H1 (cell line): Measurements from ENCODE around the gene CCDC9B. TPM values are rescaled to one million over a fixed set of nuclear protein-coding genes. Genes with fewer than 3 reads are reported as not detected.
A peak's percentile ranks its signal among the peaks of the same experiment; 100 is the strongest.

Experiments
- CTCF ChIA-PET: fragments of 300-600 bp; sonication (Branson Sonifier 250); formaldehyde crosslinking; loops from one replicate; lab custom pipeline; 2021; ENCODE audit not compliant: partially characterized antibody; lab: Charles Lee
- POLR2A ChIA-PET: fragments of 300-600 bp; sonication (Branson Sonifier 250); formaldehyde crosslinking; loops from one replicate; lab custom pipeline; 2021; ENCODE audit warnings: inconsistent platforms; ENCODE audit not compliant: partially characterized antibody; lab: Charles Lee
- DNase-seq, 2 experiments: peaks; one replicate each; pipeline versions ENCODE4 v3.0.0 to v3.0.0-alpha.2; 2010 to 2022; ENCODE audit warnings: low spot score in 2 of 2, low read depth in 1 of 2, mixed read lengths in 1 of 2
- FAIRE-seq: peaks from 2 replicates; lab custom pipeline; 2011; peaks lifted over from hg19 to GRCh38; lab: Jason Lieb, UNC
- H2AFZ ChIP-seq: 2 replicates; pipeline ENCODE4 v1.8.1; 2012; ENCODE audit warnings: low read length, inconsistent platforms
- H2AK5ac ChIP-seq: 2 replicates; pipeline ENCODE4 v1.6.1; 2013; ENCODE audit warnings: low read depth, low read length
- H2BK120ac ChIP-seq: replicated peaks from 2 replicates; pipeline ENCODE3; 2013; ENCODE audit warnings: low read depth, low read length, inconsistent platforms
- H2BK12ac ChIP-seq: 2 replicates; pipeline ENCODE4 v1.6.1; 2013; ENCODE audit warnings: low read depth, low read length
- H2BK15ac ChIP-seq: 2 replicates; pipeline ENCODE4 v1.6.1; 2013; ENCODE audit warnings: low read length
- H2BK20ac ChIP-seq: 2 replicates; pipeline ENCODE4 v1.6.1; 2013; ENCODE audit warnings: low read length
- H2BK5ac ChIP-seq: 2 replicates; pipeline ENCODE4 v1.6.1; 2013; ENCODE audit warnings: low read depth, low read length
- H3K14ac ChIP-seq: 2 replicates; pipeline ENCODE4 v1.6.1; 2013; ENCODE audit warnings: inconsistent platforms; ENCODE audit not compliant: insufficient read length
- H3K18ac ChIP-seq: 2 replicates; pipeline ENCODE4 v1.6.1; 2013; ENCODE audit warnings: low read length; ENCODE audit errors: extremely low read depth
- H3K23ac ChIP-seq: 2 replicates; pipeline ENCODE4 v1.6.1; 2013; ENCODE audit warnings: inconsistent platforms; ENCODE audit not compliant: insufficient read length
- H3K23me2 ChIP-seq: 2 replicates; pipeline ENCODE4 v1.6.1; 2013; ENCODE audit warnings: low read depth, low read length
- H3K27ac ChIP-seq: 2 replicates; pipeline ENCODE4 v1.6.1; 2011; ENCODE audit warnings: low read depth, low read length, inconsistent platforms
- H3K27me3 ChIP-seq, 4 experiments: replicated peaks in 1 of 4; 1 replicate in 1 of 4; 2 replicates in 3 of 4; pipeline versions ENCODE4 v1.6.1 to v1.8.1; 2011 to 2013; ENCODE audit warnings: low read length in 3 of 4, mild to moderate bottlenecking in 3 of 4, inconsistent platforms in 2 of 4, mixed read lengths in 2 of 4, moderate library complexity in 1 of 4; ENCODE audit not compliant: control insufficient read depth in 3 of 4, insufficient read depth in 3 of 4; ENCODE audit errors: extremely low read depth in 1 of 4
- H3K36me3 ChIP-seq, 4 experiments: 2 replicates each; pipeline versions ENCODE4 v1.6.1 to v1.8.1; 2011 to 2013; ENCODE audit warnings: mild to moderate bottlenecking in 4 of 4, low read length in 3 of 4, moderate library complexity in 2 of 4, control low read depth in 1 of 4, inconsistent platforms in 1 of 4; ENCODE audit not compliant: insufficient read depth in 4 of 4, control insufficient read depth in 2 of 4
- H3K4ac ChIP-seq: replicated peaks from 2 replicates; pipeline ENCODE3; 2013; ENCODE audit warnings: low read length, low read depth, mixed read lengths, inconsistent platforms; ENCODE audit not compliant: insufficient read length
- H3K4me1 ChIP-seq, 4 experiments: replicated peaks in 1 of 4; 1 replicate in 1 of 4; 2 replicates in 3 of 4; pipeline versions ENCODE4 v1.6.1 to v1.8.1; 2011 to 2013; ENCODE audit warnings: low read length in 3 of 4, inconsistent platforms in 2 of 4, mixed read lengths in 1 of 4; ENCODE audit not compliant: insufficient read depth in 4 of 4, control insufficient read depth in 3 of 4
- H3K4me2 ChIP-seq, 2 experiments: 2 replicates each; pipeline versions ENCODE4 v1.6.1 to v1.8.1; 2011 to 2013; ENCODE audit warnings: low read depth in 2 of 2, low read length in 2 of 2, control low read depth in 1 of 2, inconsistent platforms in 1 of 2, mild to moderate bottlenecking in 1 of 2; ENCODE audit not compliant: insufficient read depth in 1 of 2
- H3K4me3 ChIP-seq, 4 experiments: fragments of 200-600, 300-600 bp in 1 of 4; sonication (generic), shearing (Covaris generic), sonication (Bioruptor Twin) in 1 of 4; 2 replicates each; pipeline versions ENCODE4 v1.5.1 to v1.8.1; 2011 to 2016; ENCODE audit warnings: low read length in 4 of 4, low read depth in 3 of 4, control low read depth in 2 of 4, inconsistent platforms in 2 of 4, mild to moderate bottlenecking in 2 of 4, mixed read lengths in 1 of 4, moderate library complexity in 1 of 4; ENCODE audit not compliant: insufficient read depth in 2 of 4; ENCODE audit errors: extremely low read depth in 1 of 4
- H3K56ac ChIP-seq: replicated peaks from 2 replicates; pipeline ENCODE3; 2013; ENCODE audit warnings: low read depth, mild to moderate bottlenecking, mixed read lengths, low read length, inconsistent platforms; ENCODE audit not compliant: insufficient read length
- H3K79me1 ChIP-seq: 2 replicates; pipeline ENCODE4 v1.6.1; 2013; ENCODE audit warnings: low read depth, low read length, control low read depth
- H3K79me2 ChIP-seq, 2 experiments: 2 replicates each; pipeline versions ENCODE4 v1.6.1 to v1.8.1; 2012 to 2013; ENCODE audit warnings: low read length in 2 of 2, mild to moderate bottlenecking in 2 of 2, inconsistent platforms in 1 of 2; ENCODE audit not compliant: insufficient read depth in 2 of 2, control insufficient read depth in 1 of 2
- H3K9ac ChIP-seq, 4 experiments: replicated peaks in 1 of 4; 1 replicate in 1 of 4; 2 replicates in 3 of 4; pipeline versions ENCODE4 v1.6.1 to v1.8.1; 2011 to 2013; ENCODE audit warnings: low read depth in 3 of 4, low read length in 3 of 4, control low read depth in 2 of 4, mild to moderate bottlenecking in 2 of 4, moderate library complexity in 2 of 4, inconsistent platforms in 1 of 4; ENCODE audit errors: extremely low read depth in 1 of 4
- H3K9me3 ChIP-seq, 2 experiments: 2 replicates each; pipeline versions ENCODE4 v1.6.1 to v1.8.1; 2012 to 2013; ENCODE audit warnings: mild to moderate bottlenecking in 2 of 2, moderate library complexity in 2 of 2, control low read depth in 1 of 2, inconsistent platforms in 1 of 2, low read depth in 1 of 2, low read length in 1 of 2, mixed read lengths in 1 of 2; ENCODE audit not compliant: insufficient read depth in 2 of 2
- H4K20me1 ChIP-seq, 2 experiments: replicated peaks in 1 of 2; 2 replicates each; pipeline versions ENCODE3 to v1.8.1; 2011 to 2013; ENCODE audit warnings: inconsistent platforms in 2 of 2, low read length in 2 of 2, mild to moderate bottlenecking in 1 of 2; ENCODE audit not compliant: insufficient read depth in 2 of 2, control insufficient read depth in 1 of 2
- H4K5ac ChIP-seq: 2 replicates; pipeline ENCODE4 v1.6.1; 2013; ENCODE audit warnings: low read length, low read depth, mixed read lengths, inconsistent platforms; ENCODE audit not compliant: insufficient read length
- H4K8ac ChIP-seq: 2 replicates; pipeline ENCODE4 v1.8.0; 2013; ENCODE audit warnings: mild to moderate bottlenecking, moderate library complexity, low read length, inconsistent platforms; ENCODE audit not compliant: insufficient read depth; ENCODE audit errors: extremely low read depth
- H4K91ac ChIP-seq: replicated peaks from 2 replicates; pipeline ENCODE3; 2013; ENCODE audit warnings: low read length, mixed read lengths, inconsistent platforms; ENCODE audit not compliant: insufficient read length
- CHD1 ChIP-seq: IDR thresholded peaks from 2 replicates; pipeline ENCODE4 v1.6.1; 2012; ENCODE audit warnings: low read depth, low read length, improper control_type of control experiment
- FOSL1 ChIP-seq: IDR thresholded peaks from 2 replicates; pipeline ENCODE4 v1.6.1; 2011; ENCODE audit warnings: mild to moderate bottlenecking, low read depth, low read length, moderate library complexity; ENCODE audit not compliant: insufficient read depth
- JUN ChIP-seq: IDR thresholded peaks from 2 replicates; pipeline ENCODE4 v1.6.1; 2011; ENCODE audit warnings: low read depth, mild to moderate bottlenecking, improper control_type of control experiment, low read length
- KDM1A ChIP-seq: fragments of 200-600, 300-600 bp; sonication (generic); IDR thresholded peaks from 2 replicates; pipeline ENCODE4 v1.7.1; 2016; ENCODE audit warnings: mild to moderate bottlenecking, low read length, borderline replicate concordance
- SAP30 ChIP-seq: fragments of 300-600 bp; sonication (generic); IDR thresholded peaks from 2 replicates; pipeline ENCODE4 v1.7.1; 2012; ENCODE audit warnings: low read length, moderate library complexity, mild to moderate bottlenecking, inconsistent platforms; ENCODE audit not compliant: insufficient read depth, insufficient replicate concordance
- TAF1 ChIP-seq: IDR thresholded peaks from 2 replicates; pipeline ENCODE4 v1.6.1; 2011; ENCODE audit warnings: mild to moderate bottlenecking, low read depth, low read length
- TBP ChIP-seq: IDR thresholded peaks from 2 replicates; pipeline ENCODE4 v1.6.1; 2011; ENCODE audit warnings: low read depth, low read length, improper control_type of control experiment
- whole genome bisulfite sequencing, 2 experiments: shearing (Covaris generic) in 1 of 2; methylation state at CpG; one replicate each; pipeline versions ENCODE4 v1.1.6 to v1.1.7; 2013 to 2015; ENCODE audit warnings: low lambda C conversion rate in 2 of 2, mixed read lengths in 2 of 2, inconsistent platforms in 1 of 2, low coverage in 1 of 2, missing lambda C conversion rate in 1 of 2; ENCODE audit not compliant: insufficient replicate concordance in 2 of 2, insufficient coverage in 1 of 2, insufficient read length in 1 of 2; ENCODE audit errors: extremely low coverage in 1 of 2, missing lambda C conversion rate in 1 of 2; 5-methylcytosine and 5-hydroxymethylcytosine counted together
- polyA plus RNA-seq, 7 experiments: library from polyadenylated mRNA; depleted of rRNA in 3 of 7; stranded (reverse) in 5 of 7; unstranded in 2 of 7; fragments of >200 nt in 5 of 7; fragments of 200-250 nt in 2 of 7; gene quantifications; 1 replicate in 5 of 7; 2 replicates in 1 of 7; 4 replicates in 1 of 7; pipeline versions ENCODE4 v1.2.1 to v1.2.3, GENCODE V29; 2011 to 2013; ENCODE audit warnings: missing spikeins in 2 of 7, mixed read lengths in 2 of 7
- total RNA-seq: library from RNA; stranded (reverse); fragmentation: NEBNext Ultra II Directional; extraction: Animal tissue kit (Norgen Biotek cat#: 25700); gene quantifications from 2 replicates; pipeline ENCODE4 v1.2.1, GENCODE V29; 2021

The CCDC9B gene
- total and polyA plus RNA-seq, 2 of the 8 experiments (the other 6 are each of a cell fraction or from before 2014, with no cell fraction given): 0.45 to 0.78 TPM

GRCh38 chr15:40330368-40330836, 10.3 kb downstream of the CCDC9B start:
- Histone ChIP-seq H3K4me3 (no peak overlapping the region), H4K8ac (no peak overlapping the region; the same call in 1 of the 2 replicates), H3K23me2 (peaks cover 2% of the 10 kb centered on the region), H3K27ac (no peak overlapping the region), H3K4me2 (no peak overlapping the region), H4K91ac (no peak overlapping the region), H2BK15ac (no peak overlapping the region; the same call in 1 of the 2 replicates), H2AFZ (no peak overlapping the region), H2AK5ac (no peak overlapping the region), H2BK5ac (no peak overlapping the region), H3K4ac (no peak overlapping the region), H3K9me3 (no peaks in the 10 kb centered on the region; a peak in 1 of 4 replicates), H2BK20ac (no peak overlapping the region), H3K56ac (no peak overlapping the region)
- TF ChIP-seq TAF1 (no peak), SAP30 (no peak), TBP (no peak), FOSL1 (no peak), JUN (no peak), KDM1A (no peak), CHD1 (no peak)
- TF ChIP-seq, all 59 proteins: peak for 0
- H3K18ac ChIP-seq: 0 out of 2 replicates have a peak overlapping the region, but pooled peaks have one; percentile 9
- H3K36me3 ChIP-seq: peaks cover 0 to 9% (median 0%) of the 10 kb centered on the region in 4 experiments; a peak in 3 of 8 replicates
- FAIRE-seq: no peak
- H3K79me1 ChIP-seq: no peaks in the 10 kb centered on the region
- no peak overlapping the region for H2BK120ac ChIP-seq
- no peak overlapping the region for H3K23ac ChIP-seq
- H3K14ac ChIP-seq: no peak overlapping the region
- peaks cover 24 to 42% (median 32%) of the 10 kb centered on the region in 4 experiments for H3K4me1 ChIP-seq
- peaks cover 0 to 1% (median 0%) of the 10 kb centered on the region in 4 experiments; a peak in 1 of 7 replicates for H3K27me3 ChIP-seq
- H2BK12ac ChIP-seq: no peak overlapping the region
- H3K9ac ChIP-seq: no peak overlapping the region
- WGBS, 2 experiments: 85% methylated on average over 5 of the region's 5 CpGs; no CpG with 5 or more reads in 1 of the 2 experiments
- ChIA-PET CTCF (interaction anchor here (0.7 to 21.1 kb wide), 7 partner anchors 7 to 54 kb away, joined by 3 to 295 read pairs (median 15); partner anchors contain the start of genes CCDC9B and PLCB2), POLR2A (interaction anchor here (0.8 to 0.9 kb wide), 2 partner anchors 10 to 100 kb away, joined by 3 read pairs; partner anchors contain the start of gene CCDC9B)
- peaks cover 0 to 6% of the 10 kb centered on the region in 2 experiments; a peak in 1 of 4 replicates for H3K79me2 ChIP-seq
- H4K5ac ChIP-seq: no peak overlapping the region
- H4K20me1 ChIP-seq: no peaks in the 10 kb centered on the region
- DNase-seq: no peak
